ENCODE results near the gene LARGE2. TPM values are rescaled to one million over a fixed set of nuclear protein-coding genes. Genes with fewer than 3 reads are reported as not detected.

The LARGE2 gene
- total and polyA plus RNA-seq, 9 of the 15 experiments (the other 6 are each of a cell fraction or from before 2014, with no cell fraction given) = 0.56 to 14.1 (median 6.6) TPM

DNA sequence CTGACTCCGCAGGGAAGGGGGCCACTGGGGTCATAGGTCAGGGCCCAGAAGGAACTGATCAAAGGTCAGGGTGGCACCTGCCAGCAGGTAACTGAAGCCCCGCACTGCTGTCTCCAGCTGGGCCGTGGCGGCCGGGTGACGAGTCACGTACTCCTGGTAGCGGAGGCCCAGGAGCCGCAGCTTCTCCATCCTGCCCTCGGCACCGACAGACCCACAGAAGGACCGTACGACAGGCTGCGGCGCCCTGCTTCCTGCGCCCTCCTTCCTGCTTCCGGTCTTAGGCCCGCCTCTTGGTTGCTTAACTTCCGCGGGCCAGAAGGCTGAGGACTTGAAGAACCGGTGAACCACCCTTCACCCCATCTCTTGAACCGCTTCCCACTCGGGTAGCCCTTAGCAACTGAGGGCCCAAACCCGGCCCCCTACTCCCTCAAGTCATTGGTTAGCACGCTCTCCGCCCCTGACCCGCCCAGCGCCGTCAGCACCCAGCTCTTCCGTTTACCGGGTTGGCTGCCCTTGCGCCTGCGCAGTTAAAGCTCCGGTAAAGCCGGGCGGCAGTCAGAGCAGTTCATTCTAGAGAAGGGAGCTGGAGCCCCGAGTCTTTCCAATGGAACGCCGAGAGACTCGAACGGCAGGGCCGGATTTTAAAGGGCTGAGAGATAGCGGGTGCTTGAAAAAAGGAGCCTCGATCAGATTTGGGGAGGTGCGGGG lies 4.7 kb upstream of the LARGE2 start, which contains the start of gene PEX16 (continued):
- peak; percentile 13 to 98; a peak in 3 of 4 replicates for TF ChIP-seq ZMIZ1 (IDR thresholded peaks at IDR 0.05; ENCODE audit: low read depth in 2 of 2, low read length in 2 of 2)
- TF ChIP-seq, protein P1, sequence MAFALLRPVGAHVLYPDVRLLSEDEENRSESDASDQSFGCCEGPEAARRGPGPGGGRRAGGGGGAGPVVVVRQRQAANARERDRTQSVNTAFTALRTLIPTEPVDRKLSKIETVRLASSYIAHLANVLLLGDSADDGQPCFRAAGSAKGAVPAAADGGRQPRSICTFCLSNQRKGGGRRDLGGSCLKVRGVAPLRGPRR (CRISPR knock-in tag; IDR thresholded peaks at IDR 0.05) = no peak
- no peak for TF ChIP-seq ARID2 (IDR thresholded peaks at IDR 0.05)
- TF ChIP-seq, protein P2, sequence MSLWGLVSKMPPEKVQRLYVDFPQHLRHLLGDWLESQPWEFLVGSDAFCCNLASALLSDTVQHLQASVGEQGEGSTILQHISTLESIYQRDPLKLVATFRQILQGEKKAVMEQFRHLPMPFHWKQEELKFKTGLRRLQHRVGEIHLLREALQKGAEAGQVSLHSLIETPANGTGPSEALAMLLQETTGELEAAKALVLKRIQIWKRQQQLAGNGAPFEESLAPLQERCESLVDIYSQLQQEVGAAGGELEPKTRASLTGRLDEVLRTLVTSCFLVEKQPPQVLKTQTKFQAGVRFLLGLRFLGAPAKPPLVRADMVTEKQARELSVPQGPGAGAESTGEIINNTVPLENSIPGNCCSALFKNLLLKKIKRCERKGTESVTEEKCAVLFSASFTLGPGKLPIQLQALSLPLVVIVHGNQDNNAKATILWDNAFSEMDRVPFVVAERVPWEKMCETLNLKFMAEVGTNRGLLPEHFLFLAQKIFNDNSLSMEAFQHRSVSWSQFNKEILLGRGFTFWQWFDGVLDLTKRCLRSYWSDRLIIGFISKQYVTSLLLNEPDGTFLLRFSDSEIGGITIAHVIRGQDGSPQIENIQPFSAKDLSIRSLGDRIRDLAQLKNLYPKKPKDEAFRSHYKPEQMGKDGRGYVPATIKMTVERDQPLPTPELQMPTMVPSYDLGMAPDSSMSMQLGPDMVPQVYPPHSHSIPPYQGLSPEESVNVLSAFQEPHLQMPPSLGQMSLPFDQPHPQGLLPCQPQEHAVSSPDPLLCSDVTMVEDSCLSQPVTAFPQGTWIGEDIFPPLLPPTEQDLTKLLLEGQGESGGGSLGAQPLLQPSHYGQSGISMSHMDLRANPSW (CRISPR knock-in tag; IDR thresholded peaks at IDR 0.05) = 0 out of 2 replicates have a peak, but pooled peaks have one; percentile 13
- TF ChIP-seq JUND (IDR thresholded peaks at IDR 0.05; ENCODE audit: borderline replicate concordance, low read depth, low read length) = 0 out of 2 replicates have a peak, but pooled peaks have one; percentile 32
- TF ChIP-seq JUND (tag; IDR thresholded peaks at IDR 0.05; ENCODE audit: borderline replicate concordance, low read depth, low read length) = no peak
- TF ChIP-seq TAF7 (tag; IDR thresholded peaks at IDR 0.05) = peak; percentile 54; the same call in 1 of the 2 replicates
- TF ChIP-seq, protein P3, sequence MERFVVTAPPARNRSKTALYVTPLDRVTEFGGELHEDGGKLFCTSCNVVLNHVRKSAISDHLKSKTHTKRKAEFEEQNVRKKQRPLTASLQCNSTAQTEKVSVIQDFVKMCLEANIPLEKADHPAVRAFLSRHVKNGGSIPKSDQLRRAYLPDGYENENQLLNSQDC (CRISPR knock-in tag; IDR thresholded peaks at IDR 0.05) = no peak
- peak in 1 of 2 experiments; percentile 90; a peak in 2 of 4 replicates for TF ChIP-seq HDAC1 (IDR thresholded peaks at IDR 0.05)
- no peak for TF ChIP-seq MYBL2 (IDR thresholded peaks at IDR 0.05; ENCODE audit: low read depth)
- no peak for TF ChIP-seq MYBL2 (CRISPR knock-in tag; IDR thresholded peaks at IDR 0.05; ENCODE audit: borderline replicate concordance)
- TF ChIP-seq, protein P4, sequence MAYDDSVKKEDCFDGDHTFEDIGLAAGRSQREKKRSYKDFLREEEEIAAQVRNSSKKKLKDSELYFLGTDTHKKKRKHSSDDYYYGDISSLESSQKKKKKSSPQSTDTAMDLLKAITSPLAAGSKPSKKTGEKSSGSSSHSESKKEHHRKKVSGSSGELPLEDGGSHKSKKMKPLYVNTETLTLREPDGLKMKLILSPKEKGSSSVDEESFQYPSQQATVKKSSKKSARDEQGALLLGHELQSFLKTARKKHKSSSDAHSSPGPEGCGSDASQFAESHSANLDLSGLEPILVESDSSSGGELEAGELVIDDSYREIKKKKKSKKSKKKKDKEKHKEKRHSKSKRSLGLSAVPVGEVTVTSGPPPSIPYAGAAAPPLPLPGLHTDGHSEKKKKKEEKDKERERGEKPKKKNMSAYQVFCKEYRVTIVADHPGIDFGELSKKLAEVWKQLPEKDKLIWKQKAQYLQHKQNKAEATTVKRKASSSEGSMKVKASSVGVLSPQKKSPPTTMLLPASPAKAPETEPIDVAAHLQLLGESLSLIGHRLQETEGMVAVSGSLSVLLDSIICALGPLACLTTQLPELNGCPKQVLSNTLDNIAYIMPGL (CRISPR knock-in tag; IDR thresholded peaks at IDR 0.05) = peak; percentile 31; the same call in 1 of the 2 replicates
- TF ChIP-seq DDX20 (tag; IDR thresholded peaks at IDR 0.05; ENCODE audit: low read depth) = no peak
- TF ChIP-seq, protein P5, sequence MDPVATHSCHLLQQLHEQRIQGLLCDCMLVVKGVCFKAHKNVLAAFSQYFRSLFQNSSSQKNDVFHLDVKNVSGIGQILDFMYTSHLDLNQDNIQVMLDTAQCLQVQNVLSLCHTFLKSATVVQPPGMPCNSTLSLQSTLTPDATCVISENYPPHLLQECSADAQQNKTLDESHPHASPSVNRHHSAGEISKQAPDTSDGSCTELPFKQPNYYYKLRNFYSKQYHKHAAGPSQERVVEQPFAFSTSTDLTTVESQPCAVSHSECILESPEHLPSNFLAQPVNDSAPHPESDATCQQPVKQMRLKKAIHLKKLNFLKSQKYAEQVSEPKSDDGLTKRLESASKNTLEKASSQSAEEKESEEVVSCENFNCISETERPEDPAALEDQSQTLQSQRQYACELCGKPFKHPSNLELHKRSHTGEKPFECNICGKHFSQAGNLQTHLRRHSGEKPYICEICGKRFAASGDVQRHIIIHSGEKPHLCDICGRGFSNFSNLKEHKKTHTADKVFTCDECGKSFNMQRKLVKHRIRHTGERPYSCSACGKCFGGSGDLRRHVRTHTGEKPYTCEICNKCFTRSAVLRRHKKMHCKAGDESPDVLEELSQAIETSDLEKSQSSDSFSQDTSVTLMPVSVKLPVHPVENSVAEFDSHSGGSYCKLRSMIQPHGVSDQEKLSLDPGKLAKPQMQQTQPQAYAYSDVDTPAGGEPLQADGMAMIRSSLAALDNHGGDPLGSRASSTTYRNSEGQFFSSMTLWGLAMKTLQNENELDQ (CRISPR knock-in tag; IDR thresholded peaks at IDR 0.05; ENCODE audit: borderline replicate concordance) = no peak

All from K562 (cell line).